ENCODE measurements around the gene GRM5.

- no peak for TF ChIP-seq CTCF (conservative IDR thresholded peaks at IDR 0.05 in 1 of 2, IDR thresholded peaks at IDR 0.05 in 1 of 2; ENCODE audit: low read depth in 1 of 2, low read length in 2 of 2)
- TF ChIP-seq EZH2 (IDR thresholded peaks at IDR 0.05; ENCODE audit: low read length, missing control alignments): no peak
Measured at GRCh38 chr11:88657076-88657738, 408.6 kb downstream of the GRM5 start.
